A673 (cell line): ENCODE measurements around the gene SUOX. TPM values are rescaled to one million over a fixed set of nuclear protein-coding genes. Genes with fewer than 3 reads are reported as not detected.
"Not testable (repeated sequence)": the region's sequence is repeated elsewhere in the genome, so short reads cannot be mapped to it uniquely, and the experiment has no call there.

Experiments used
- BruUV-seq: library from RNA; stranded (reverse); fragments of 400-500 nt; replicated peaks from 2 replicates; lab custom pipeline; 2021; lab: Mats Ljungman, UMichigan
- CTCF ChIA-PET: fragments of 300-600 bp; sonication (Branson Sonifier 250); formaldehyde crosslinking; loops from one replicate; lab custom pipeline; 2022; ENCODE audit warnings: antibody characterized with exemption; lab: Charles Lee
- POLR2A ChIA-PET: fragments of 300-600 bp; sonication (Branson Sonifier 250); formaldehyde crosslinking; loops from one replicate; lab custom pipeline; 2022; ENCODE audit warnings: antibody characterized with exemption; ENCODE audit not compliant: low non-redundant PET; lab: Charles Lee
- DNase-seq: peaks from one replicate; pipeline ENCODE4 v3.0.0-alpha.2; 2015; ENCODE audit warnings: low spot score
- H3K27ac ChIP-seq: fragments of 200-600 bp; sonication (generic); 2 replicates; pipeline ENCODE4 v1.5.1; 2016; ENCODE audit warnings: mixed run types, low read depth, mild to moderate bottlenecking, mixed read lengths, antibody characterized with exemption, low read length; ENCODE audit not compliant: poor library complexity, severe bottlenecking
- H3K27me3 ChIP-seq: fragments of 200-600 bp; sonication (generic); replicated peaks from 2 replicates; pipeline ENCODE4 v1.6.1; 2017; ENCODE audit warnings: mixed run types, low read depth, mild to moderate bottlenecking, mixed read lengths, antibody characterized with exemption, low read length; ENCODE audit not compliant: insufficient read depth, poor library complexity
- H3K36me3 ChIP-seq: fragments of 200-600 bp; sonication (generic); 2 replicates; pipeline ENCODE4 v1.6.1; 2016; ENCODE audit warnings: mixed run types, mild to moderate bottlenecking, mixed read lengths, antibody characterized with exemption, low read length; ENCODE audit not compliant: insufficient read depth, poor library complexity, severe bottlenecking
- H3K4me1 ChIP-seq: fragments of 200-600 bp; sonication (generic); 2 replicates; pipeline ENCODE4 v1.6.1; 2017; ENCODE audit warnings: mixed run types, mild to moderate bottlenecking, mixed read lengths, antibody characterized with exemption, low read length; ENCODE audit not compliant: insufficient read depth, poor library complexity, severe bottlenecking
- H3K4me3 ChIP-seq: fragments of 200-600 bp; sonication (generic); 2 replicates; pipeline ENCODE4 v1.5.1; 2016; ENCODE audit warnings: low read depth, mixed run types, mild to moderate bottlenecking, mixed read lengths, low read length; ENCODE audit not compliant: poor library complexity, severe bottlenecking
- H3K9me3 ChIP-seq: fragments of 200-600 bp; sonication (generic); 2 replicates; pipeline ENCODE4 v1.6.1; 2016; ENCODE audit warnings: mixed run types, low read depth, mild to moderate bottlenecking, mixed read lengths, antibody characterized with exemption, low read length; ENCODE audit not compliant: poor library complexity, severe bottlenecking
- CTCF ChIP-seq: fragments of 300-800, 200-600 bp; sonication (generic); conservative IDR thresholded peaks from 2 replicates; pipeline ENCODE4 v1.5.1; 2017; ENCODE audit warnings: low read depth, mild to moderate bottlenecking, antibody characterized with exemption, low read length, moderate library complexity, mixed read lengths
- EZH2 ChIP-seq: fragments of 200-600 bp; sonication (generic); IDR thresholded peaks from 2 replicates; pipeline ENCODE4 v1.6.1; 2017; ENCODE audit warnings: borderline replicate concordance, low read depth, mild to moderate bottlenecking, mixed read lengths, antibody characterized with exemption, low read length; ENCODE audit not compliant: poor library complexity, severe bottlenecking
- intact Hi-C: fragments of 100-400 bp; cut with micrococcal nuclease; formaldehyde crosslinking; loops from one replicate; pipeline ENCODE4 v1.10.0; 2022; ENCODE audit not compliant: unreplicated experiment
- total RNA-seq: library from RNA; stranded (reverse); gene quantifications from 2 replicates; pipeline ENCODE4 v1.2.3, GENCODE V29; 2021

SUOX gene
- total RNA-seq, 1 experiment from 2014 or later: 2.2 TPM

- CTCF ChIA-PET: no interaction called here
Measured at GRCh38 chr12:56001487-56002100, 4.5 kb downstream of the SUOX start.

GRCh38 chr12:56003376-56003775 lies 6.3 kb downstream of the SUOX start:
- H3K4me1 ChIP-seq, BruUV-seq, DNase-seq, H3K9me3 ChIP-seq, H3K36me3 ChIP-seq, CTCF ChIA-PET, intact Hi-C loops, H3K27ac ChIP-seq, POLR2A ChIA-PET, H3K4me3 ChIP-seq, H3K27me3 ChIP-seq: not testable (repeated sequence)

More at GRCh38 chr12:56001487-56002100, 4.5 kb downstream of the SUOX start:
- BruUV-seq: no TSS peak
- no peak for DNase-seq
- no peaks in the 10 kb centered on the region for H3K36me3 ChIP-seq
- POLR2A ChIA-PET: no interaction called here
- intact Hi-C loops: no loop called here
- TF ChIP-seq EZH2 (no peak), CTCF (no peak)
- H3K4me3 ChIP-seq: no peak overlapping the region
- no peaks in the 10 kb centered on the region for H3K9me3 ChIP-seq
- peaks cover 3% of the 10 kb centered on the region for H3K4me1 ChIP-seq
- no peak overlapping the region for H3K27ac ChIP-seq
- H3K27me3 ChIP-seq: no peaks in the 10 kb centered on the region

- BruUV-seq: no TSS peak
- no peaks in the 10 kb centered on the region for H3K36me3 ChIP-seq
- POLR2A ChIA-PET: no interaction called here
- H3K27ac ChIP-seq: no peak overlapping the region
- TF ChIP-seq EZH2 (no peak), CTCF (no peak)
- CTCF ChIA-PET: no interaction called here
- H3K4me1 ChIP-seq: peaks cover 4% of the 10 kb centered on the region
- H3K27me3 ChIP-seq: no peaks in the 10 kb centered on the region
- no peak for DNase-seq
- no peak overlapping the region for H3K4me3 ChIP-seq
- intact Hi-C loops: no loop called here
- H3K9me3 ChIP-seq: no peaks in the 10 kb centered on the region
Measured at GRCh38 chr12:56004211-56004610, 7.1 kb downstream of the SUOX start.
